GM03348 (cell line): Measurements from ENCODE around the gene TFAP2A.

Source experiments
- DNase-seq: peaks from one replicate; pipeline ENCODE4 v3.0.0; 2012; ENCODE audit warnings: low spot score

TFAP2A gene

GRCh38 chr6:10399451-10399850 lies 15.4 kb downstream of the TFAP2A start:
- no peak for DNase-seq

- DNase-seq: no peak
Observed at GRCh38 chr6:10398446-10399218, 16.2 kb downstream of the TFAP2A start.

DNA sequence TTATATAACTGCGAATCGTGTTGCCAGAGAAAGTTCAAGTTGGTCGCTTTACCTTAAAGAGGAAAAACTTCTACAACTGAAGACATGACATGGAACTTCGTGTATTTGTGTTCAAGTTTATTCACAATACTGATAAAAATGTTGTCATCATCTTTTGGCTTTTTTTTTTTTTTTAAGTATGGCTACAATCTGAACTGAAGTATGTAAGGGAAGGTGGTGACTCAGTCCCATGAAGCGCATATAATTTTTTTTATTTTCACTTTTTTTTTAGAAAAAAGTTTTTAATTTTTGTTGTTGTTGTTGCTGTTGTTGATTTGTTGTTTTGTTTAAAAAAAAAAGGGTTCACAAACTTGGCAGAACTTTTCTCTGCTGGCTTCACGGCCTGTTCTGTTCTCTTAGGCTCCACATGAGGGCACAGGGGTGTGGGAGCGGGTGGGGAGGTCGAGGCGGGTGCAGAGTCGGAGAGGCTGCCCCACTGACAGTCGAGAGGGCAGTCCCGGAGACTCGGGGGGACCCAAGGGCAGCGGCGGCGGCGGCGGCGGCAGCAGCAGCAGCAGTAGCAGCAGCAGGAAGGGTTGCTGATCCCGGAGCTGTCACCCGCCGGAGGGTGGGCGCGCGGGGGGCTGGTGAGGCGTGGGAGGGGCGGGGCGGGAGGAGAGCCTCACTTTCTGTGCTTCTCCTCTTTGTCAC lies 17.0 kb downstream of the TFAP2A start:
- DNase-seq: no peak

GRCh38 chr6:10396785-10397184 lies 18.1 kb downstream of the TFAP2A start:
- DNase-seq: no peak

- DNase-seq: no peak
Observed at GRCh38 chr6:10395704-10396546, 18.9 kb downstream of the TFAP2A start.

DNA sequence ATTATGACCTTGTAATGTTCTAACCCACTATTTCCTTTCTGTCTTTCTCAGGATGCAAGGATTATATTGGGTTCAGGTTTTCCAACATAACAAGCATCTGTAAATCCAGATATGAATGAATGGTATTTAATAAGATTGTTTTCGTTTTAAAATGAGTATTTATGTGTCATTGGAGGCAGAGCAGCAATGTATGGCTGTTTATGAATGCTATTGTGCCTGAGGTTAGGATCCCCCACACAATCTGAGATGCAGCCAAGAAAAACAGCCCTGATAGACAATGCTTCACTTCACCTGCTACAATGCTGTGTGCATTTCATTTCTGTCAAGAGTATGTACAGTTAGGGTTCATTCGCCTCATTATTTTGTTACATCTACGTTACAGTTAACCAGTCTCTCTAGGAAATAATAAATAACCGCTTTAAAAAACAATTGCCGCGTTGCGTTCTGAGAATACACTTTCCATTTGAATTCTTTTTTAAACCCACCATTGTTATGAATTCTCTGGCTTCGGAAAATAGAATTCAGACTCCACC lies 19.6 kb downstream of the TFAP2A start:
- no peak for DNase-seq

DNA sequence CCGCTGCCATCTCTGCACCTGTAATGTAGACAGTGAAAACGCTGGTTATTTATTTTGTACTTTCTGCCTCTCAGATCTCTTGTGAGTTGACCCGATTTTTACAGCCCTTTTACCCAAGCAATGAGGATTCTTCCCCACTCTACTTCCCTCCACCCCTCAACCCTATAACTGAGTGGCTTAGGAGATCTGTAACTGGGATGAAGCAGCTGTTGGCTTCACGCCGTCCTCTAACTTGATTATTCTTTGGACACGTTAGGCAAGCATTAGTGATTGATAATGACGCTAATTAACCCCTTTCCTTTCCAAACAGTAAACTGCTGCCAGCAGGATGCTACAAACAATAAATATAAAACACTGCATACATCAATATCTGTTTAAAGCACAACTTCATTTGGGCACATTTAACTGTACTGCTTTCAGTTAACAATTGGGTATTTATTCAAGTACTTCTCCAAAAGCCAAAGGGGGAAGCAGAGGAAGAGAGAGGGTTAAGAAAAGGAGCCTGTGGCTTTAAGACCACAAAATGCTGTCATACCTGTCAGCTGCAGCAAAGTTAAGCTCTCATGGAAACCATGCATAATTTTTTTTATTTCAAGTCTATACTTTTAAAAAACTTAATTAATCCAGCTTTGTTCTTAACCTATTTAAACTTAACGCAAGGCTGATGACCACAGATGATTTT lies 21.2 kb downstream of the TFAP2A start:
- no peak for DNase-seq

- no peak for DNase-seq
Observed at GRCh38 chr6:10391799-10392198, 23.1 kb downstream of the TFAP2A start.

DNA sequence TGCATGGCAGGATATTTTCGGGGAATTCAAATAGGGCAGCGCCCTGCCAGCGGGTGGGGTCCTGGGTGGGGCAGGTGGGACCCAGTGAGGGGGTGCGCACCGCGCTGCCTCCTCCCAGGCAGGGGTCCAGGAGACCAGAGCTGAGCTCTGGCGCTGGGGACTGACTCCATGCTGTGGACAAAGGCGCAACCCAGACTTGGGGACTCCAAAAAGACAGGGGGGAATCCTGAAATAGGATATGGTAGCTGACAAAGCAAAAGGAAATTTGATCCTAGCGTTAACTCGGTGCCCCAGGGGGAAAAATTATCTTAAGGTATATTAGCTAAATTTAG lies 23.6 kb downstream of the TFAP2A start:
- no peak for DNase-seq

- no peak for DNase-seq
Observed at GRCh38 chr6:10390495-10391298, 24.2 kb downstream of the TFAP2A start.

DNA sequence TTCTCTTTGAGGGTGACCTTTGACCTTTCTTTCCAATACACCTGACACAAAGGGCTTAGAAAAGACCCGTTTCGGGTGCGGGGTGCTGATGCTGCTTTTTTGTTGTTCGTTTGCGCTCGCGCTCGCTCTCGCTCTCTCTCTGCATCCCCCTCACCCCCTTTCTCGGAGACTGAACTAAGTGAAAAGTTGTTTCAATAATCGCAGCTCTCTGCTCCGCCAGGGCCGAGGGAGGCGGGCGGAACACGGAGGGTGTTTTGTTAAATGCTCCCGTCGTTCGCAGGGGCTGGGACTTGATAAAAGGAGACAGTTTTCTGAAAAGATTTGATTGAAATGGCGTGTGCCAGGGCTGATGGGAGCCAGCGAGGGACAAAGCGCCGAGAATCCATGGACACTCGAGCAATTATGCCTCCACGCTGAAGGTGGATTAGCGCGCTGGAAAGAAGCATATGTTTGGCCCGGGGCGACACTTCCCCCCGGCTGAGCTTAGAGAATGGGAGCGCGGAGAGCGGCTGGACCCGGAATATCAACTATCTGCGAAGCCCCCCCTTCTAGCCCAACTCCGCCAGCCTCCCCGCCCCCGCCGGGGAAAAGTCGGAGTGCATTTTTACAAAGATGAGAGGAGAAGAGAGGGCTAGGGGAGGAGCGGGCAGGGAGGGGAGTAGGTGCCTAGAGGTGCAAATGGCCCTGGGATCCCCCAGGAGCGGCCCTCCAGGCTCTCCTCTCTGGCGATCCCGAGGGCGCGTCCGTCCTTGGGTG lies 25.0 kb downstream of the TFAP2A start:
- DNase-seq: no peak

GRCh38 chr6:10386756-10387654 lies 27.9 kb downstream of the TFAP2A start:
- no peak for DNase-seq

- no peak for DNase-seq
Observed at GRCh38 chr6:10386220-10386619, 28.7 kb downstream of the TFAP2A start.

- DNase-seq: no peak
Observed at GRCh38 chr6:10385524-10386132, 29.2 kb downstream of the TFAP2A start.

DNA sequence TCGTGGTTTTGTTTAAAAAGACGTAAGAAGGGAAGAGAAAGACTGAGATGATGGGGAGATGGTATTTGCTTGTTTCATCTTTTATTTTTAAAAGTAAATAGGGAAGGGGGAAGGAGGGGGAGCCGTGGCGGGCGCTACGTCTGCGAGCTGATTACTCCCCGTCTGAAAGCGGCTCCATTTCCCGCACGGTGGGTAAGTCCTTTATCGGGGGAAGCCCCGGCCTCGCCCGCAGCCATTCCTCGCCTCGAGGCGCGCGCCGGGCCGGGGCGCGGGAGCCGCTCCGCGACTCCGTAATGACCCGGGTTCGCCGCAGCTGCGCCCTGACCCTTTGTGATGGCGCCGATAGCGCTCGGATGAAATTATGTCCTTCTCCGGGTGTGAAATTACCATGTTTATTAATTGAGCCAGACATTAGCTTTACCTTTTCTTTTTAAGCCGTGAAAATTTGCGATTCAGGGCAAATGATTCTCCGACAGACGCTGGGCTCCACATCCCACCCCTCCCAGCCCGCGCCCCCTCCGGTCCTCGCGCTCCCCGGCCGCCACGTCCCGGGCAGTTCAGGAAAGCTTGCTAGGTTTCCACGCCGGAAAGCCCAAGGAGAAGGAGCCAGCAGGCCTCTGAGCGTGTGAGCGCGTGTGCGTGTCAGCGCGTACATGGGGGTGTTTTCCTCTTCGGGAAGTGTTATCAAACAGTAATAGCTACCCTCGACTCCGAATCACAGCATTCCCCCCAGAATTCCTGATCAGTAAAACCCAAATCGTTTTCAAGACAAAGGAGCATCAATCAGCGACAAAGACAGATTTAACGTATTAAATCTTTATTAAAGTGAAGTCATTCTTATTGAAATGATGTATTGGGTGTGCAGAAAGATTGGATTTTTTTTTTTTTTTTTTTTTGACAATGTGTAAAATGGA lies 30.0 kb downstream of the TFAP2A start:
- DNase-seq: no peak

DNA sequence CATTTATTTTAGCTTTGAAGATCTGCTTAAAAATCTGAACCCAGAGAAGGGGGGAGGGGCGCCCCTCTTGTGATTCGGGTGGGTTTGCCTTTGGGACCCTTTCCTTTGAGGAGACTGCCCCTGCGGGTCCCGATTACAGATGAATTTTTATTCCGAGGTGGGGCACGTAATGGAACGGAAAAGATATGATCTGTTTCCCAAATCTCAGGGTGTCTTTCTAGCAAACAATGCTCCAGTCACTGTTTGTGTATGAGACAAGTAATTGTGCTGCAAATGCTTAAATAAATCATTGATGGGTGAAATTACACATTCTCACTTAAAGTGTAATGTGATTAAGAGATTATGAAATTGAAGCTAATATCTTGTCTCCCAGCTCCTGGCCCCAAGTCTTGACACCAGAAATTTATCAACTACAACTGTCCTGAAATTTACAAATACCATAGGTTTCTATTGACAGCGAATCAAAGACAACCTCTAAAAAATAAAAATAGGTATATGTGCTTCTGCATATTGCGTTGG lies 30.7 kb downstream of the TFAP2A start:
- DNase-seq: no peak

DNA sequence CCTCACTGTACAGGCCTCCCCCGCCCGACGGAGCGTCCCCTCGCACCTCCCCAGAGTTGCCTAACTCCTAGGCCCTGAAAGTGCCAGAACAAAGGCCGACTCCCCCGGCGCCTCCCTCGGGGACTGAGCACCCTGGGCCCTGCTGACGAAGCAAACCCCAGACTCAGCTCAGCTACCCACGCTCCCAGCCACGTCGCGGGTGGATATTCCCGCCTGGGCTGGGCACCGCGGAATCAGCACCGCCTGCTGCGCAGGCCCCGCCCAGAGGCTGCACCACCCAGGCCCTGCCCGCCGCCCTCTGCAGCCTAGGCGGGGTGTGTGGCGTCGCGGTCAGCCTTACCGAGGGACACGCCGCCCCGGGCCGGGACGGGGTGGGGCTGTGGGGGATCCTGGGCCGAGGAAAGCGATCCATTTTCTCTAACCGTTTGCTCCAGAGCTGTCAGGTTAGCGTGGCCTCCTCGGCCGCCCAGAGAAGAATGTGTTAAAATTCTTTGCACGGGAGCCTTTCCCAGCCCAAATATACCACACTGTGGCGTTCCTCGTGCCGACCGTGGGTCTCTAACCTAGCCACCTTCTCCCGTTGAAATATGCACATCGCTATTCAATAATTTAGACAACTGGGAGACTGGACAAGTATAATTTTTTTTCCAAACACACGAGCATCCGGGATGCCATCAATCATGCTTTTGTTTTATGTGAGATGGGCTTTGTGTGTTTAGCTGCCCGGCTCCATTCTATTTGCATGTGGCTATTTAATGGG lies 31.4 kb downstream of the TFAP2A start:
- peak; percentile 29 for DNase-seq
